ENCODE results near the gene PHTF2.

- TF ChIP-seq ARNT (IDR thresholded peaks at IDR 0.05) (no peak), HDGF (IDR thresholded peaks at IDR 0.05; ENCODE audit: borderline replicate concordance) (no peak), FOXM1 (IDR thresholded peaks at IDR 0.05; ENCODE audit: borderline replicate concordance) (no peak), ELF4 (IDR thresholded peaks at IDR 0.05) (no peak), SP1 (IDR thresholded peaks at IDR 0.05) (no peak), BHLHE40 (IDR thresholded peaks at IDR 0.05; ENCODE audit: borderline replicate concordance) (no peak), SUZ12 (IDR thresholded peaks at IDR 0.05) (no peak), L3MBTL2 (conservative IDR thresholded peaks at IDR 0.05) (no peak)
These were observed 68.9 kb downstream of the PHTF2 start for GRCh38 chr7:77867537-77867865.

All from HEK293T (cell line).